Lower leg skin (tissue), 4 donors: ENCODE measurements around the gene F10. TPM values are rescaled to one million over a fixed set of nuclear protein-coding genes. Genes with fewer than 3 reads are reported as not detected.

Source experiments
- DNase-seq, 2 donors: peaks; one replicate each; pipeline ENCODE4 v3.0.0-alpha.2; 2019; ENCODE audit warnings: low spot score in 2 of 2
- H3K4me3 ChIP-seq: fragments of 200-600 bp; sonication (generic); 2 replicates; pipeline ENCODE4 v1.5.1; 2017; ENCODE audit warnings: mild to moderate bottlenecking, low read depth; ENCODE audit not compliant: poor library complexity, severe bottlenecking
- CTCF ChIP-seq, 3 donors: fragments of 450-650 bp; IDR thresholded peaks; one replicate each; pipeline ENCODE4 v1.5.1; 2016; ENCODE audit warnings: antibody characterized with exemption in 3 of 3, mild to moderate bottlenecking in 3 of 3, moderate library complexity in 2 of 3
- POLR2A ChIP-seq, 2 donors: fragments of 450-650 bp; IDR thresholded peaks; one replicate each; pipeline ENCODE4 v1.6.1; 2016 to 2017; ENCODE audit warnings: antibody characterized with exemption in 2 of 2, mild to moderate bottlenecking in 1 of 2, moderate library complexity in 1 of 2
- WGBS, 2 donors: methylation state at CpG; one replicate each; pipeline ENCODE4 v1.1.5; 2018; 5-methylcytosine and 5-hydroxymethylcytosine counted together
- intact Hi-C: fragments of 100-400 bp; cut with DNase I; formaldehyde crosslinking; loops from one replicate; pipeline ENCODE4 v1.15.0; 2023; ENCODE audit warnings: low total_unique reads
- total RNA-seq, 4 donors: library from RNA; depleted of rRNA; stranded (reverse); fragments of >200 nt; gene quantifications; one replicate each; pipeline ENCODE4 v1.1.0, GENCODE V29; 2016

Gene F10
- total RNA-seq, 4 donors from 2014 or later: 6.5 to 31.0 (median 9.3) TPM

DNA sequence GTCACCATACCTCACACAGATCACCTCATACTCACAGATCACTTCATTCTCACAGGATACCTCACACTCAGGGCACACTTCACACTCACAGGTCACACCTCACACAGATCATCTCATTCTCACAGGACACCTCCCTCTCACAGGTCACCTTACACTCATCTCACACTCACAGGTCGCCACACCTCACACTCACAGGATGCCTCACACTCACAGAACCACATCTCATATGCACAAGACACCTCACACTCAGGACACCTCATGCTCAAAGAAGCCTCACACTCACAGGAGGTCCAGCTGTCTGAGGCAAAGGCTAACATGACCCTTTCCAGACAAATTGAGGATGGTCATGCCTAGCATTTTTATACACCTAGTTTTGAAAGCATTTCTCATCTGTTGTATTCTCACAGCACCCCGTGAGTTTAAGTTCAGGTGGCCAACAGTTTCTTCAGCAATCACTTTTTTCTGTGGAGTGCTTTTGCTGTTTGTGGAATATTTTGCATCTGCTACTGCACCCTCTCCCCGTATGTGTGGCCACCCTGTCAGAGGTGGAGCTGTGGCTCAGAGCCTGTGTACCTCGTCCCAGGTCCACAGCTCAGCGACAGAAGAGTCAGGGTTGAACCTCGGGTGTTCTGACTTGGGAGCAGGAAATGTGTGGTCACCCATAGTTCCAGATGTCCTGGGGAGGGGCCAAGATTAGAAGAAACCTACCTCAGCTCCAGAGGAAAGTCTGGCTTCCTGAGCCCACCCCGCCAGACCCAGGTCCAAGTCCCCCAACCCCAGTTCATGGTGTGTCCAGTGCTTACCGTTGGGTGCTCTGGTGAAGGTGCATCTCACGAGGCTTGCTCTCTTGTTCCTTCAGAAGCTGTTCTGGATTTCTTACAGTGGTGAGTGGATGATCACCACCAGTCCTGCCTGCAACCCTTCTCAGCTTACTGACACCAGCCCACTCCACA lies 9.4 kb upstream of the F10 start:
- TF ChIP-seq POLR2A (IDR thresholded peaks at IDR 0.05) (no peak), CTCF (IDR thresholded peaks at IDR 0.05) (no peak)
- intact Hi-C loops: no loop called here
- 73 to 80% methylated on average over 9 of the region's 9 CpGs for WGBS, 2 donors
- H3K4me3 ChIP-seq: no peak overlapping the region
- DNase-seq: peak in 1 of 2 donors; percentile 61

GRCh38 chr13:113113846-113114271 lies 8.7 kb upstream of the F10 start:
- TF ChIP-seq POLR2A (IDR thresholded peaks at IDR 0.05): no peak
- TF ChIP-seq CTCF (IDR thresholded peaks at IDR 0.05): no peak
- no peak overlapping the region for H3K4me3 ChIP-seq
- WGBS, 2 donors: 95 to 97% methylated on average over 7 to 8 of the region's 8 CpGs
- intact Hi-C loops: no loop called here
- DNase-seq: peak in 1 of 2 donors; percentile 64

DNA sequence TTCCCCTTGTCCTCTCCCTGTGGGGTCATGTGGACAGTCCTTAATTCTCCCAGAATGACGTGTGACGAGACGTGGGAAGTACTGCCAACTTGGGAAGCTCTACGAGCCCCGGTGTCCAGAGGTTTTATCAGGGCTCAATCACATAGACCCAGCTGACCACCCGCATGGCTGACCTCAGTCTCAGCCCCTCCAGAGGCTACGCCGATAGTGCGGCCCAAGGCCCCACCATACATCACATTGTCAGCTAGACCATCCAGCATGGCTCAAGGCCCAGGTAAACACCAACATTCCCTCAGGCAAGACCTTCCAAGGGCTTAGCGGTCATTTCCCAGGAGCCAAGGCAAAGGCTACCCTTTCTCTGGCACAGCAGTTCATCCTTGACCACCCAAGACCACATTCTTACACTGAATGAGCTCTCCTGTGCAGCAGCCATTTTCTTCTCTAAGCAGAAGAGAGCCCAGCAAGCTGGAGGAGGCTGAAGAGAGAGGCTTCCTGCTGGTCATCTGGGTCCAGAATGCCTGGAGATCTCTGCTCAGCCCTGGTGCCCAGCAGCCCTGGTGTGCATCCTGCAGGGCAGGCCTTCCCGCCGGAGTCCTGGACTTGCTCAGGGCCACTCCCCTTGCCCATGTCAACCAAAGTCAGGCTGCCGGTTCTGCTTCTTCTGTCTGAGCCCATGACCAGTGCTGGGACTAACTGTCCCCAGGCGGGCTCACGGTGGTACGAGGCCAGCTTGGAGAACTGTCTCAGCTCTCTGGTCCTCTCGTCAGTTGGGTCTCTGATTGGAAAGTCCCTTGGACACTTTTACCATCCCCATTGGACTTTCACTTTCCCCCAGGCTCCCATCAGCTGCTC lies 7.9 kb upstream of the F10 start:
- 91 to 97% methylated on average over 17 of the region's 17 CpGs for WGBS, 2 donors
- intact Hi-C loops: no loop called here
- peak in 1 of 2 donors; percentile 72 for DNase-seq

GRCh38 chr13:113115363-113116205 lies 7.0 kb upstream of the F10 start:
- WGBS, 2 donors: 82 to 87% methylated on average over 19 to 21 of the region's 21 CpGs
- intact Hi-C loops: no loop called here
- peak in 1 of 2 donors; percentile 81 for DNase-seq
- TF ChIP-seq POLR2A (IDR thresholded peaks at IDR 0.05) (no peak), CTCF (IDR thresholded peaks at IDR 0.05) (no peak)
- H3K4me3 ChIP-seq: no peak overlapping the region

More for the DNA sequence above, 7.9 kb upstream of the F10 start:
- TF ChIP-seq POLR2A (IDR thresholded peaks at IDR 0.05) (no peak), CTCF (IDR thresholded peaks at IDR 0.05) (no peak)
- no peak overlapping the region for H3K4me3 ChIP-seq

GRCh38 chr13:113116206-113116800 lies 6.3 kb upstream of the F10 start:
- TF ChIP-seq POLR2A (IDR thresholded peaks at IDR 0.05) (no peak), CTCF (IDR thresholded peaks at IDR 0.05) (no peak)
- 85 to 87% methylated on average over 10 of the region's 10 CpGs for WGBS, 2 donors
- DNase-seq: peak in 1 of 2 donors; percentile 31
- H3K4me3 ChIP-seq: no peak overlapping the region
- intact Hi-C loops: no loop called here
